Endodermal cell (in vitro differentiated cells): ENCODE data around the gene NADK2. TPM values are rescaled to one million over a fixed set of nuclear protein-coding genes. Genes with fewer than 3 reads are reported as not detected.

Experiments
- DNase-seq: peaks from one replicate; pipeline ENCODE4 v3.0.0-alpha.2; 2017
- H3K27ac ChIP-seq: 2 replicates; pipeline ENCODE4 v1.5.1; 2013; ENCODE audit warnings: mild to moderate bottlenecking, low read depth, low read length, moderate library complexity
- H3K27me3 ChIP-seq: 2 replicates; pipeline ENCODE4 v1.6.1; 2013; ENCODE audit warnings: mild to moderate bottlenecking, low read length, moderate library complexity; ENCODE audit not compliant: insufficient read depth, control insufficient read depth, poor library complexity, severe bottlenecking
- H3K36me3 ChIP-seq: 2 replicates; pipeline ENCODE4 v1.7.0; 2013; ENCODE audit warnings: mild to moderate bottlenecking, low read length, moderate library complexity; ENCODE audit not compliant: control insufficient read depth, insufficient read depth
- H3K4me1 ChIP-seq: one replicate; pipeline ENCODE4 v1.7.0; 2013; ENCODE audit warnings: low read length; ENCODE audit not compliant: control insufficient read depth, insufficient read depth
- H3K4me3 ChIP-seq: 2 replicates; pipeline ENCODE4 v1.5.1; 2013; ENCODE audit warnings: mild to moderate bottlenecking, low read length, moderate library complexity
- H3K9ac ChIP-seq: 2 replicates; pipeline ENCODE4 v1.6.1; 2013; ENCODE audit warnings: mild to moderate bottlenecking, low read length, moderate library complexity; ENCODE audit not compliant: poor library complexity, severe bottlenecking; ENCODE audit errors: extremely low read depth
- H3K9me3 ChIP-seq: 2 replicates; pipeline ENCODE4 v1.6.1; 2013; ENCODE audit warnings: mild to moderate bottlenecking, low read length, moderate library complexity; ENCODE audit not compliant: control insufficient read depth
- H3K27ac Mint-ChIP-seq: 2 replicates; pipeline ENCODE4 v1.8.0; 2020; ENCODE audit warnings: mixed read lengths
- H3K27me3 Mint-ChIP-seq: 2 replicates; pipeline ENCODE4 v1.8.0; 2021; ENCODE audit warnings: mild to moderate bottlenecking, mixed read lengths; ENCODE audit not compliant: insufficient read depth
- H3K36me3 Mint-ChIP-seq: 2 replicates; pipeline ENCODE4 v1.8.0; 2020; ENCODE audit warnings: low read depth, mixed read lengths
- H3K4me1 Mint-ChIP-seq: 2 replicates; pipeline ENCODE4 v1.8.0; 2020; ENCODE audit warnings: mixed read lengths
- H3K4me3 Mint-ChIP-seq: 2 replicates; pipeline ENCODE4 v1.8.0; 2020; ENCODE audit warnings: mild to moderate bottlenecking, moderate library complexity, mixed read lengths
- H3K9me3 Mint-ChIP-seq: 2 replicates; pipeline ENCODE4 v1.8.0; 2020; ENCODE audit warnings: mild to moderate bottlenecking, mixed read lengths
- WGBS, 2 experiments: methylation state at CpG; one replicate each; pipeline versions ENCODE4 v1.1.5 to v1.1.7; 2013; ENCODE audit warnings: missing lambda C conversion rate in 2 of 2, mixed read lengths in 1 of 2; ENCODE audit not compliant: insufficient coverage in 1 of 2, insufficient read length in 1 of 2; 5-methylcytosine and 5-hydroxymethylcytosine counted together
- total RNA-seq, 2 donors: library from RNA; stranded (reverse); fragmentation: NEBNext Ultra II Directional in 1 of 2; extraction: Animal tissue kit (Norgen Biotek cat#: 25700) in 1 of 2; gene quantifications; 2 replicates in 1 of 2; 3 replicates in 1 of 2; pipeline ENCODE4 v1.2.1, GENCODE V29; 2021
- TF ChIP-seq, protein P1 (sequence below): fragments of 200-600 bp; sonication (generic); conservative IDR thresholded peaks from 2 replicates; pipeline ENCODE4 v1.5.0; 2021; ENCODE audit warnings: antibody characterized with exemption, mild to moderate bottlenecking

Gene NADK2
- total RNA-seq, 2 donors from 2014 or later, result 27.5 to 44.5 TPM

DNA sequence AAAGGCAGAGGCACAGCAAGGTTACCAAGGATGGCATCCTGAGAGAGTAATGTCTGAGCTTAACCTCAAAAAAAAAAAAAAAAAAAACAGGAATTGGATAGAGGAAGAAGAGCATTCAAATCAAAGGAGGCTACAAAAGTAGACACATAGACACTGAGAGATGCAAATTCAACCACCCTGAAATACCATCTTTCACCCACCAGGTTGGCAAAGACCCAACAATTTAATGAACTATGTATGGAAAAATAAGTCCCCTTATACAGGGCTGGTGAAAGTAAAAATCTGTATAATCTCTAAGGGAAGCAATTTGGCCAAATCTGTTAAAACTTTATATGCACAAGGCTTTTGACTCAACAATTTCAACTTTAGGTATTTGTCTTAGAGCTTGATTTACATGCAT, 4.9 kb downstream of the NADK2 start:
- Histone ChIP-seq H3K9ac (no peak overlapping the region), H3K4me1 (peaks cover 3% of the 10 kb centered on the region), H3K4me3 (no peak overlapping the region), H3K27me3 (no peaks in the 10 kb centered on the region), H3K27ac (no peak overlapping the region), H3K36me3 (no peaks in the 10 kb centered on the region), H3K9me3 (no peaks in the 10 kb centered on the region)
- no peaks in the 10 kb centered on the region for H3K9me3 Mint-ChIP-seq
- TF ChIP-seq, protein P1, sequence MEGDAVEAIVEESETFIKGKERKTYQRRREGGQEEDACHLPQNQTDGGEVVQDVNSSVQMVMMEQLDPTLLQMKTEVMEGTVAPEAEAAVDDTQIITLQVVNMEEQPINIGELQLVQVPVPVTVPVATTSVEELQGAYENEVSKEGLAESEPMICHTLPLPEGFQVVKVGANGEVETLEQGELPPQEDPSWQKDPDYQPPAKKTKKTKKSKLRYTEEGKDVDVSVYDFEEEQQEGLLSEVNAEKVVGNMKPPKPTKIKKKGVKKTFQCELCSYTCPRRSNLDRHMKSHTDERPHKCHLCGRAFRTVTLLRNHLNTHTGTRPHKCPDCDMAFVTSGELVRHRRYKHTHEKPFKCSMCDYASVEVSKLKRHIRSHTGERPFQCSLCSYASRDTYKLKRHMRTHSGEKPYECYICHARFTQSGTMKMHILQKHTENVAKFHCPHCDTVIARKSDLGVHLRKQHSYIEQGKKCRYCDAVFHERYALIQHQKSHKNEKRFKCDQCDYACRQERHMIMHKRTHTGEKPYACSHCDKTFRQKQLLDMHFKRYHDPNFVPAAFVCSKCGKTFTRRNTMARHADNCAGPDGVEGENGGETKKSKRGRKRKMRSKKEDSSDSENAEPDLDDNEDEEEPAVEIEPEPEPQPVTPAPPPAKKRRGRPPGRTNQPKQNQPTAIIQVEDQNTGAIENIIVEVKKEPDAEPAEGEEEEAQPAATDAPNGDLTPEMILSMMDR, result no peak
- H3K27me3 Mint-ChIP-seq, result peaks cover 4% of the 10 kb centered on the region
- H3K4me1 Mint-ChIP-seq, result peaks cover 25% of the 10 kb centered on the region
- no peak overlapping the region for H3K4me3 Mint-ChIP-seq
- no peak overlapping the region for H3K27ac Mint-ChIP-seq
- no peak for DNase-seq
- H3K36me3 Mint-ChIP-seq, result no peaks in the 10 kb centered on the region

DNA sequence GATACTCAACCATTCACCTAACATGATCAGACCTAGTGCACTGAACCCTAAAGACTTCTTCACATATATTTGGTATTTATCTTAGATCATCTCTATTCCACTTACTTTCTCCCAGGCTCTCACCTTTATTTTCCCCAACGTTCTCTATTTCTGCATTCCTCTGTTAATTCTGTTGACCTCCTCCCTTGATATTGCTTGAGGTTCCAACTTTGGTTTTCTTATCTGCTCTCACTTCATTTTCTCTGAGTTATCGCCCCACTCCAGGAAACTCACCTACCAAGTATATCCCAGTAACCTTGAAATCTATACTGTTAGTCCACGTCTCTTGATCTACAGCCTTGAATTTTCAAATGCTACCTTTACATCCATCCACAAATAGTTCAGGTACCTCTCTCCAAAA, 9.2 kb downstream of the NADK2 start:
- H3K27ac ChIP-seq, result no peak overlapping the region
- peaks cover 3% of the 10 kb centered on the region for H3K4me1 ChIP-seq
- H3K27me3 ChIP-seq, result no peaks in the 10 kb centered on the region
- no peak for DNase-seq
- Mint-ChIP-seq H3K4me1 (peaks cover 14% of the 10 kb centered on the region), H3K4me3 (no peak overlapping the region), H3K9me3 (no peaks in the 10 kb centered on the region), H3K27ac (no peak overlapping the region), H3K36me3 (no peaks in the 10 kb centered on the region), H3K27me3 (peaks cover under 1% of the 10 kb centered on the region)
- TF ChIP-seq, protein P1, result no peak
- H3K36me3 ChIP-seq, result no peaks in the 10 kb centered on the region
- no peaks in the 10 kb centered on the region for H3K9me3 ChIP-seq
- H3K4me3 ChIP-seq, result no peak overlapping the region
- no peak overlapping the region for H3K9ac ChIP-seq
- 87% methylated on average over 2 to 3 of the region's 3 CpGs for WGBS, 2 experiments

DNA sequence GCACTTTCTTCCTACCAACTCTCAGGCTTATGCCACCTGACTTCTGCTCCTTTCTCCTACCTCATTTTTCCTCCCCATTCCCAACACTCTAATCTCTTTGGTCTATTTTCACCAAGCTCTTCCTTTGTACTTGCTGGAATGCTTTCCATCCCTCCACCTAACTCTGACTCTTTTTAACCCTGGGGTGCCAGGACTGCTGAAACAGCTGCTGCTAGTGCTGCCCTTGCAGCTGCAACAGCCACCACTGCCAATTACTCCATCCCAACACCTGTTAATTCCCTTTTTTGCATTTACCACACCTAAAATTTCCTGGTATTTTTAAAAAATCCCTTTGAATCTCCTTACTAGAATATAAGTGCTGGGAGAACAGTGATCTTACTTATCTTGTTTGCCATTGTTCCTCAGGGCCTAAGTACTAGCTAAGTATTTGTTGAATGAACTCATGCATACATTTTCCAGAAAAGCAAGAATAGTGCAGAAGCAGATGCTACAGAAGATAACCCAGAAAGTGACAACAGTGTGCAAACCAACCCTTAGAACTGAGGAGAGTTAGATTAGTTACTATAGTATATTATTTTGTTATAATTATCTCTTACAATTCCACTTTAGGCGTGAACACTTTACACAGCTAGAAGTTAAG, 11.5 kb downstream of the NADK2 start:
- Histone ChIP-seq H3K27me3 (no peaks in the 10 kb centered on the region), H3K9ac (no peak overlapping the region), H3K9me3 (no peaks in the 10 kb centered on the region), H3K36me3 (peaks cover 12% of the 10 kb centered on the region), H3K27ac (no peak overlapping the region), H3K4me3 (no peak overlapping the region), H3K4me1 (peaks cover 3% of the 10 kb centered on the region)
- Mint-ChIP-seq H3K4me1 (peaks cover 14% of the 10 kb centered on the region), H3K4me3 (no peak overlapping the region), H3K9me3 (no peaks in the 10 kb centered on the region), H3K27ac (no peak overlapping the region), H3K36me3 (no peaks in the 10 kb centered on the region), H3K27me3 (no peaks in the 10 kb centered on the region)
- TF ChIP-seq, protein P1, result no peak
- WGBS, 2 experiments, result 100% methylated on average over 1 of the region's 1 CpG
- DNase-seq, result no peak
